ENCODE results near the gene LAMP1. TPM values are rescaled to one million over a fixed set of nuclear protein-coding genes. Genes with fewer than 3 reads are reported as not detected.

The LAMP1 gene
- total and polyA plus RNA-seq, 2 experiments from 2014 or later: 34.5 to 107 TPM

- H3K36me3 Mint-ChIP-seq (ENCODE audit: low read depth): no peaks in the 10 kb centered on the region
- Histone ChIP-seq H3F3A (replicated peaks; ENCODE audit: low read depth) (0 out of 2 replicates have a peak, but pooled peaks cover 2% of the 10 kb centered on the region), H3K4me2 (no peak overlapping the region), H3K4me1 (ENCODE audit: insufficient read depth) (peaks cover 5% of the 10 kb centered on the region), H3K9me2 (ENCODE audit: insufficient read depth) (no peaks in the 10 kb centered on the region), H3K79me2 (replicated peaks; ENCODE audit: insufficient read depth) (no peaks in the 10 kb centered on the region), H3K27ac (ENCODE audit: low read depth) (no peak overlapping the region), H3K36me3 (ENCODE audit: insufficient read depth) (no peaks in the 10 kb centered on the region), H3K4me3 (no peak overlapping the region), H4K20me1 (replicated peaks; ENCODE audit: insufficient read depth) (no peaks in the 10 kb centered on the region), H3K27me3 (ENCODE audit: insufficient read depth) (no peaks in the 10 kb centered on the region), H2AFZ (no peak overlapping the region)
- ATAC-seq: no peak
- peaks cover 2% of the 10 kb centered on the region; the same call in 1 of the 3 replicates for H3K9me3 Mint-ChIP-seq
- no peak for TF ChIP-seq ETS1 (IDR thresholded peaks at IDR 0.05)
- no peak for TF ChIP-seq EZH2phosphoT487 (IDR thresholded peaks at IDR 0.05; ENCODE audit: unreplicated experiment)
- no peak for TF ChIP-seq EZH2 (IDR thresholded peaks at IDR 0.05; ENCODE audit: low read depth, unreplicated experiment)
- peaks cover 14% of the 10 kb centered on the region for H3K4me1 Mint-ChIP-seq
- H3K27ac Mint-ChIP-seq: no peak overlapping the region
- no peak overlapping the region for H3K4me3 Mint-ChIP-seq
- DNase-seq (ENCODE audit: low spot score): no peak
- H3K27me3 Mint-ChIP-seq (ENCODE audit: insufficient read depth, low read depth, poor library complexity): peaks cover 11% of the 10 kb centered on the region
Observed at GRCh38 chr13:113272031-113272430, 25.0 kb upstream of the LAMP1 start.

- H2AFZ ChIP-seq: no peak overlapping the region
- peaks cover 2% of the 10 kb centered on the region; the same call in 1 of the 3 replicates for H3K9me3 Mint-ChIP-seq
- H3K79me2 ChIP-seq (replicated peaks; ENCODE audit: insufficient read depth): no peaks in the 10 kb centered on the region
- no peak overlapping the region for H3K27ac ChIP-seq (ENCODE audit: low read depth)
- H3K36me3 Mint-ChIP-seq (ENCODE audit: low read depth): no peaks in the 10 kb centered on the region
- peaks cover 9% of the 10 kb centered on the region for H3K4me1 Mint-ChIP-seq
- 0 out of 2 replicates have a peak, but pooled peaks cover 2% of the 10 kb centered on the region for H3F3A ChIP-seq (replicated peaks; ENCODE audit: low read depth)
- H3K4me2 ChIP-seq: no peak overlapping the region
- no peak overlapping the region for H3K4me3 Mint-ChIP-seq
- peaks cover 6% of the 10 kb centered on the region for H3K27me3 Mint-ChIP-seq (ENCODE audit: insufficient read depth, low read depth, poor library complexity)
- no peaks in the 10 kb centered on the region for H3K9me2 ChIP-seq (ENCODE audit: insufficient read depth)
- DNase-seq (ENCODE audit: low spot score): no peak
- H3K27ac Mint-ChIP-seq: peak overlapping the region; percentile 48; the same call in 1 of the 2 replicates
- no peak for ATAC-seq
- no peaks in the 10 kb centered on the region for H4K20me1 ChIP-seq (replicated peaks; ENCODE audit: insufficient read depth)
- no peak overlapping the region for H3K4me3 ChIP-seq
- H3K36me3 ChIP-seq (ENCODE audit: insufficient read depth): no peaks in the 10 kb centered on the region
- no peaks in the 10 kb centered on the region for H3K27me3 ChIP-seq (ENCODE audit: insufficient read depth)
- H3K4me1 ChIP-seq (ENCODE audit: insufficient read depth): peaks cover 5% of the 10 kb centered on the region; the same call in 1 of the 2 replicates
- TF ChIP-seq ZNF114 (CRISPR knock-in tag; IDR thresholded peaks at IDR 0.05) (no peak), NANOG (IDR thresholded peaks at IDR 0.05; ENCODE audit: borderline replicate concordance) (no peak), STAT1 (IDR thresholded peaks at IDR 0.05; ENCODE audit: unreplicated experiment) (no peak), EZH2phosphoT487 (IDR thresholded peaks at IDR 0.05; ENCODE audit: unreplicated experiment) (no peak), CREB1 (CRISPR knock-in tag; IDR thresholded peaks at IDR 0.05; ENCODE audit: low read depth) (no peak), POLR2AphosphoS5 (IDR thresholded peaks at IDR 0.05; ENCODE audit: low read depth) (no peak), ETS1 (IDR thresholded peaks at IDR 0.05) (no peak), JUNB (IDR thresholded peaks at IDR 0.05; ENCODE audit: unreplicated experiment) (no peak), EZH2 (IDR thresholded peaks at IDR 0.05; ENCODE audit: low read depth, unreplicated experiment) (no peak)
- TF ChIP-seq, protein P1, sequence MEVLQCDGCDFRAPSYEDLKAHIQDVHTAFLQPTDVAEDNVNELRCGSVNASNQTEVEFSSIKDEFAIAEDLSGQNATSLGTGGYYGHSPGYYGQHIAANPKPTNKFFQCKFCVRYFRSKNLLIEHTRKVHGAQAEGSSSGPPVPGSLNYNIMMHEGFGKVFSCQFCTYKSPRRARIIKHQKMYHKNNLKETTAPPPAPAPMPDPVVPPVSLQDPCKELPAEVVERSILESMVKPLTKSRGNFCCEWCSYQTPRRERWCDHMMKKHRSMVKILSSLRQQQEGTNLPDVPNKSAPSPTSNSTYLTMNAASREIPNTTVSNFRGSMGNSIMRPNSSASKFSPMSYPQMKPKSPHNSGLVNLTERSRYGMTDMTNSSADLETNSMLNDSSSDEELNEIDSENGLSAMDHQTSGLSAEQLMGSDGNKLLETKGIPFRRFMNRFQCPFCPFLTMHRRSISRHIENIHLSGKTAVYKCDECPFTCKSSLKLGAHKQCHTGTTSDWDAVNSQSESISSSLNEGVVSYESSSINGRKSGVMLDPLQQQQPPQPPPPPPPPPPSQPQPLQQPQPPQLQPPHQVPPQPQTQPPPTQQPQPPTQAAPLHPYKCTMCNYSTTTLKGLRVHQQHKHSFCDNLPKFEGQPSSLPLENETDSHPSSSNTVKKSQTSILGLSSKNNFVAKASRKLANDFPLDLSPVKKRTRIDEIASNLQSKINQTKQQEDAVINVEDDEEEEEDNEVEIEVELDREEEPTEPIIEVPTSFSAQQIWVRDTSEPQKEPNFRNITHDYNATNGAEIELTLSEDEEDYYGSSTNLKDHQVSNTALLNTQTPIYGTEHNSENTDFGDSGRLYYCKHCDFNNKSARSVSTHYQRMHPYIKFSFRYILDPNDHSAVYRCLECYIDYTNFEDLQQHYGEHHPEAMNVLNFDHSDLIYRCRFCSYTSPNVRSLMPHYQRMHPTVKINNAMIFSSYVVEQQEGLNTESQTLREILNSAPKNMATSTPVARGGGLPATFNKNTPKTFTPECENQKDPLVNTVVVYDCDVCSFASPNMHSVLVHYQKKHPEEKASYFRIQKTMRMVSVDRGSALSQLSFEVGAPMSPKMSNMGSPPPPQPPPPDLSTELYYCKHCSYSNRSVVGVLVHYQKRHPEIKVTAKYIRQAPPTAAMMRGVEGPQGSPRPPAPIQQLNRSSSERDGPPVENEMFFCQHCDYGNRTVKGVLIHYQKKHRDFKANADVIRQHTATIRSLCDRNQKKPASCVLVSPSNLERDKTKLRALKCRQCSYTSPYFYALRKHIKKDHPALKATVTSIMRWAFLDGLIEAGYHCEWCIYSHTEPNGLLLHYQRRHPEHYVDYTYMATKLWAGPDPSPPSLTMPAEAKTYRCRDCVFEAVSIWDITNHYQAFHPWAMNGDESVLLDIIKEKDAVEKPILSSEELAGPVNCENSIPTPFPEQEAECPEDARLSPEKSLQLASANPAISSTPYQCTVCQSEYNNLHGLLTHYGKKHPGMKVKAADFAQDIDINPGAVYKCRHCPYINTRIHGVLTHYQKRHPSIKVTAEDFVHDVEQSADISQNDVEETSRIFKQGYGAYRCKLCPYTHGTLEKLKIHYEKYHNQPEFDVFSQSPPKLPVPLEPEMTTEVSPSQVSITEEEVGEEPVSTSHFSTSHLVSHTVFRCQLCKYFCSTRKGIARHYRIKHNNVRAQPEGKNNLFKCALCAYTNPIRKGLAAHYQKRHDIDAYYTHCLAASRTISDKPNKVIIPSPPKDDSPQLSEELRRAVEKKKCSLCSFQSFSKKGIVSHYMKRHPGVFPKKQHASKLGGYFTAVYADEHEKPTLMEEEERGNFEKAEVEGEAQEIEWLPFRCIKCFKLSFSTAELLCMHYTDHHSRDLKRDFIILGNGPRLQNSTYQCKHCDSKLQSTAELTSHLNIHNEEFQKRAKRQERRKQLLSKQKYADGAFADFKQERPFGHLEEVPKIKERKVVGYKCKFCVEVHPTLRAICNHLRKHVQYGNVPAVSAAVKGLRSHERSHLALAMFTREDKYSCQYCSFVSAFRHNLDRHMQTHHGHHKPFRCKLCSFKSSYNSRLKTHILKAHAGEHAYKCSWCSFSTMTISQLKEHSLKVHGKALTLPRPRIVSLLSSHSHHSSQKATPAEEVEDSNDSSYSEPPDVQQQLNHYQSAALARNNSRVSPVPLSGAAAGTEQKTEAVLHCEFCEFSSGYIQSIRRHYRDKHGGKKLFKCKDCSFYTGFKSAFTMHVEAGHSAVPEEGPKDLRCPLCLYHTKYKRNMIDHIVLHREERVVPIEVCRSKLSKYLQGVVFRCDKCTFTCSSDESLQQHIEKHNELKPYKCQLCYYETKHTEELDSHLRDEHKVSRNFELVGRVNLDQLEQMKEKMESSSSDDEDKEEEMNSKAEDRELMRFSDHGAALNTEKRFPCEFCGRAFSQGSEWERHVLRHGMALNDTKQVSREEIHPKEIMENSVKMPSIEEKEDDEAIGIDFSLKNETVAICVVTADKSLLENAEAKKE (CRISPR knock-in tag; IDR thresholded peaks at IDR 0.05): no peak
- TF ChIP-seq, protein P2, sequence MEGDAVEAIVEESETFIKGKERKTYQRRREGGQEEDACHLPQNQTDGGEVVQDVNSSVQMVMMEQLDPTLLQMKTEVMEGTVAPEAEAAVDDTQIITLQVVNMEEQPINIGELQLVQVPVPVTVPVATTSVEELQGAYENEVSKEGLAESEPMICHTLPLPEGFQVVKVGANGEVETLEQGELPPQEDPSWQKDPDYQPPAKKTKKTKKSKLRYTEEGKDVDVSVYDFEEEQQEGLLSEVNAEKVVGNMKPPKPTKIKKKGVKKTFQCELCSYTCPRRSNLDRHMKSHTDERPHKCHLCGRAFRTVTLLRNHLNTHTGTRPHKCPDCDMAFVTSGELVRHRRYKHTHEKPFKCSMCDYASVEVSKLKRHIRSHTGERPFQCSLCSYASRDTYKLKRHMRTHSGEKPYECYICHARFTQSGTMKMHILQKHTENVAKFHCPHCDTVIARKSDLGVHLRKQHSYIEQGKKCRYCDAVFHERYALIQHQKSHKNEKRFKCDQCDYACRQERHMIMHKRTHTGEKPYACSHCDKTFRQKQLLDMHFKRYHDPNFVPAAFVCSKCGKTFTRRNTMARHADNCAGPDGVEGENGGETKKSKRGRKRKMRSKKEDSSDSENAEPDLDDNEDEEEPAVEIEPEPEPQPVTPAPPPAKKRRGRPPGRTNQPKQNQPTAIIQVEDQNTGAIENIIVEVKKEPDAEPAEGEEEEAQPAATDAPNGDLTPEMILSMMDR (conservative IDR thresholded peaks at IDR 0.05; ENCODE audit: low read depth in 2 of 2): no peak
Observed at GRCh38 chr13:113272701-113273181, 24.3 kb upstream of the LAMP1 start.

Measured in GM23338 (cell line).